ENCODE data around the gene HPX. TPM values are rescaled to one million over a fixed set of nuclear protein-coding genes. Genes with fewer than 3 reads are reported as not detected.

HPX gene
- polyA plus RNA-seq, 2 of the 4 experiments (the other 2 are of a cell fraction): 0.66 to 0.70 TPM

GRCh38 chr11:6389905-6390717 is 50.7 kb downstream of the HPX start, which contains the start of gene SMPD1 (continued):
- TF ChIP-seq, protein P1, sequence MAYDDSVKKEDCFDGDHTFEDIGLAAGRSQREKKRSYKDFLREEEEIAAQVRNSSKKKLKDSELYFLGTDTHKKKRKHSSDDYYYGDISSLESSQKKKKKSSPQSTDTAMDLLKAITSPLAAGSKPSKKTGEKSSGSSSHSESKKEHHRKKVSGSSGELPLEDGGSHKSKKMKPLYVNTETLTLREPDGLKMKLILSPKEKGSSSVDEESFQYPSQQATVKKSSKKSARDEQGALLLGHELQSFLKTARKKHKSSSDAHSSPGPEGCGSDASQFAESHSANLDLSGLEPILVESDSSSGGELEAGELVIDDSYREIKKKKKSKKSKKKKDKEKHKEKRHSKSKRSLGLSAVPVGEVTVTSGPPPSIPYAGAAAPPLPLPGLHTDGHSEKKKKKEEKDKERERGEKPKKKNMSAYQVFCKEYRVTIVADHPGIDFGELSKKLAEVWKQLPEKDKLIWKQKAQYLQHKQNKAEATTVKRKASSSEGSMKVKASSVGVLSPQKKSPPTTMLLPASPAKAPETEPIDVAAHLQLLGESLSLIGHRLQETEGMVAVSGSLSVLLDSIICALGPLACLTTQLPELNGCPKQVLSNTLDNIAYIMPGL (CRISPR knock-in tag; IDR thresholded peaks at IDR 0.05; ENCODE audit: borderline replicate concordance): no peak
- no peak for TF ChIP-seq ZFP36 (IDR thresholded peaks at IDR 0.05; ENCODE audit: borderline replicate concordance, partially characterized antibody)
- TF ChIP-seq EHF (CRISPR knock-in tag; IDR thresholded peaks at IDR 0.05): no peak
- TF ChIP-seq RNF2 (IDR thresholded peaks at IDR 0.05; ENCODE audit: borderline replicate concordance, low read depth): no peak

- Histone ChIP-seq H3K27ac (peak overlapping the region; percentile 77 to 87), H3K4me2 (peak overlapping the region; percentile 82), H3K4me3 (no peak overlapping the region), H3K4me1 (peaks cover 32% of the 10 kb centered on the region), H3K9me3 (no peaks in the 10 kb centered on the region)
- no peak for DNase-seq (ENCODE audit: low read depth in 1 of 2, low spot score in 1 of 2)
- FAIRE-seq: no peak
- 90% methylated on average over 1 of the region's 1 CpG for WGBS (ENCODE audit: missing lambda C conversion rate)
- ChIA-PET CTCF (interaction anchor here (1.2 to 3.7 kb wide), 4 partner anchors 10 to 317 kb away, joined by 3 to 45 read pairs (median 14); no protein-coding TSS in a partner anchor), POLR2A (interaction anchor here (1.7 to 4.3 kb wide), 2 partner anchors 31 to 295 kb away, joined by 5 to 26 read pairs; partner anchors contain the start of genes APBB1 and MRPL17)
- TF ChIP-seq TFCP2L1 (CRISPR knock-in tag; IDR thresholded peaks at IDR 0.05) (no peak), ZFP36 (IDR thresholded peaks at IDR 0.05; ENCODE audit: borderline replicate concordance, partially characterized antibody) (no peak), RARB (CRISPR knock-in tag; IDR thresholded peaks at IDR 0.05) (no peak), FOSL2 (IDR thresholded peaks at IDR 0.05) (no peak), FOSL2 (CRISPR knock-in tag; IDR thresholded peaks at IDR 0.05) (no peak), JUNB (IDR thresholded peaks at IDR 0.05) (no peak), EP300 (IDR thresholded peaks at IDR 0.05) (no peak), RNF2 (IDR thresholded peaks at IDR 0.05; ENCODE audit: borderline replicate concordance, low read depth) (no peak), HOXA7 (CRISPR knock-in tag; IDR thresholded peaks at IDR 0.05) (no peak), JUN (IDR thresholded peaks at IDR 0.05) (no peak), POLR2A (IDR thresholded peaks at IDR 0.05; ENCODE audit: low read length) (no peak), KDM1A (IDR thresholded peaks at IDR 0.05; ENCODE audit: low read depth) (no peak), SREBF2 (IDR thresholded peaks at IDR 0.05) (no peak), PHF8 (IDR thresholded peaks at IDR 0.05; ENCODE audit: borderline replicate concordance, low read depth) (no peak), CEBPB (IDR thresholded peaks at IDR 0.05) (no peak)
- TF ChIP-seq, protein P1 (CRISPR knock-in tag; IDR thresholded peaks at IDR 0.05; ENCODE audit: borderline replicate concordance): no peak
- TF ChIP-seq, protein P2, sequence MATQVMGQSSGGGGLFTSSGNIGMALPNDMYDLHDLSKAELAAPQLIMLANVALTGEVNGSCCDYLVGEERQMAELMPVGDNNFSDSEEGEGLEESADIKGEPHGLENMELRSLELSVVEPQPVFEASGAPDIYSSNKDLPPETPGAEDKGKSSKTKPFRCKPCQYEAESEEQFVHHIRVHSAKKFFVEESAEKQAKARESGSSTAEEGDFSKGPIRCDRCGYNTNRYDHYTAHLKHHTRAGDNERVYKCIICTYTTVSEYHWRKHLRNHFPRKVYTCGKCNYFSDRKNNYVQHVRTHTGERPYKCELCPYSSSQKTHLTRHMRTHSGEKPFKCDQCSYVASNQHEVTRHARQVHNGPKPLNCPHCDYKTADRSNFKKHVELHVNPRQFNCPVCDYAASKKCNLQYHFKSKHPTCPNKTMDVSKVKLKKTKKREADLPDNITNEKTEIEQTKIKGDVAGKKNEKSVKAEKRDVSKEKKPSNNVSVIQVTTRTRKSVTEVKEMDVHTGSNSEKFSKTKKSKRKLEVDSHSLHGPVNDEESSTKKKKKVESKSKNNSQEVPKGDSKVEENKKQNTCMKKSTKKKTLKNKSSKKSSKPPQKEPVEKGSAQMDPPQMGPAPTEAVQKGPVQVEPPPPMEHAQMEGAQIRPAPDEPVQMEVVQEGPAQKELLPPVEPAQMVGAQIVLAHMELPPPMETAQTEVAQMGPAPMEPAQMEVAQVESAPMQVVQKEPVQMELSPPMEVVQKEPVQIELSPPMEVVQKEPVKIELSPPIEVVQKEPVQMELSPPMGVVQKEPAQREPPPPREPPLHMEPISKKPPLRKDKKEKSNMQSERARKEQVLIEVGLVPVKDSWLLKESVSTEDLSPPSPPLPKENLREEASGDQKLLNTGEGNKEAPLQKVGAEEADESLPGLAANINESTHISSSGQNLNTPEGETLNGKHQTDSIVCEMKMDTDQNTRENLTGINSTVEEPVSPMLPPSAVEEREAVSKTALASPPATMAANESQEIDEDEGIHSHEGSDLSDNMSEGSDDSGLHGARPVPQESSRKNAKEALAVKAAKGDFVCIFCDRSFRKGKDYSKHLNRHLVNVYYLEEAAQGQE (IDR thresholded peaks at IDR 0.05): no peak
- TF ChIP-seq, protein P3, sequence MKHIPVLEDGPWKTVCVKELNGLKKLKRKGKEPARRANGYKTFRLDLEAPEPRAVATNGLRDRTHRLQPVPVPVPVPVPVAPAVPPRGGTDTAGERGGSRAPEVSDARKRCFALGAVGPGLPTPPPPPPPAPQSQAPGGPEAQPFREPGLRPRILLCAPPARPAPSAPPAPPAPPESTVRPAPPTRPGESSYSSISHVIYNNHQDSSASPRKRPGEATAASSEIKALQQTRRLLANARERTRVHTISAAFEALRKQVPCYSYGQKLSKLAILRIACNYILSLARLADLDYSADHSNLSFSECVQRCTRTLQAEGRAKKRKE (CRISPR knock-in tag; IDR thresholded peaks at IDR 0.05; ENCODE audit: low read depth): no peak
- TF ChIP-seq, protein P4, sequence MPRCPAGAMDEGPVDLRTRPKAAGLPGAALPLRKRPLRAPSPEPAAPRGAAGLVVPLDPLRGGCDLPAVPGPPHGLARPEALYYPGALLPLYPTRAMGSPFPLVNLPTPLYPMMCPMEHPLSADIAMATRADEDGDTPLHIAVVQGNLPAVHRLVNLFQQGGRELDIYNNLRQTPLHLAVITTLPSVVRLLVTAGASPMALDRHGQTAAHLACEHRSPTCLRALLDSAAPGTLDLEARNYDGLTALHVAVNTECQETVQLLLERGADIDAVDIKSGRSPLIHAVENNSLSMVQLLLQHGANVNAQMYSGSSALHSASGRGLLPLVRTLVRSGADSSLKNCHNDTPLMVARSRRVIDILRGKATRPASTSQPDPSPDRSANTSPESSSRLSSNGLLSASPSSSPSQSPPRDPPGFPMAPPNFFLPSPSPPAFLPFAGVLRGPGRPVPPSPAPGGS (IDR thresholded peaks at IDR 0.05): no peak
- no peak for ATAC-seq
These were observed 52.0 kb downstream of the HPX start for GRCh38 chr11:6388748-6389147.
